Endothelial cell of umbilical vein (primary cell): ENCODE data around the gene SHC4. TPM values are rescaled to one million over a fixed set of nuclear protein-coding genes. Genes with fewer than 3 reads are reported as not detected.

Experiments
- BruUV-seq: library from RNA; stranded (reverse); fragments of 400-500 nt; replicated peaks from 2 replicates; lab custom pipeline; 2021; lab: Mats Ljungman, UMichigan
- CTCF ChIA-PET: fragments of 300-600, 350-600 bp; sonication (Branson Sonifier 250); formaldehyde crosslinking; loops from one replicate; lab custom pipeline; 2021; ENCODE audit warnings: antibody characterized with exemption, inconsistent platforms; lab: Charles Lee
- POLR2A ChIA-PET: fragments of 300-600, 350-600 bp; sonication (Branson Sonifier 250); formaldehyde crosslinking; loops from one replicate; lab custom pipeline; 2021; ENCODE audit warnings: antibody characterized with exemption, inconsistent platforms; lab: Charles Lee
- DNase-seq: peaks from one replicate; pipeline ENCODE4 v3.0.0-alpha.2; 2011; ENCODE audit warnings: low read depth, low spot score
- FAIRE-seq: peaks from 2 replicates; lab custom pipeline; 2011; peaks lifted over from hg19 to GRCh38; lab: Jason Lieb, UNC
- H2AFZ ChIP-seq: 2 replicates; pipeline ENCODE4 v1.6.0; 2012; ENCODE audit warnings: low read depth, low read length, control low read depth, inconsistent platforms
- H3K27ac ChIP-seq: 2 replicates; pipeline ENCODE4 v1.5.1; 2011; ENCODE audit warnings: low read depth, mild to moderate bottlenecking, control low read depth, low read length, moderate library complexity; ENCODE audit not compliant: insufficient read depth
- H3K27me3 ChIP-seq, 2 experiments: 2 replicates each; pipeline versions ENCODE4 v1.6.0 to v1.6.1; 2011; ENCODE audit warnings: low read length in 2 of 2, mixed read lengths in 1 of 2; ENCODE audit not compliant: control insufficient read depth in 2 of 2, insufficient read depth in 2 of 2
- H3K36me3 ChIP-seq, 2 experiments: 2 replicates in 1 of 2; 3 replicates in 1 of 2; pipeline ENCODE4 v1.5.1; 2011; ENCODE audit warnings: low read length in 2 of 2, mild to moderate bottlenecking in 1 of 2, moderate library complexity in 1 of 2; ENCODE audit not compliant: control insufficient read depth in 2 of 2, insufficient read depth in 2 of 2; ENCODE audit errors: extremely low read depth in 1 of 2
- H3K4me1 ChIP-seq: 3 replicates; pipeline ENCODE4 v1.5.1; 2011; ENCODE audit warnings: mild to moderate bottlenecking, low read length; ENCODE audit not compliant: control insufficient read depth, insufficient read depth; ENCODE audit errors: extremely low read depth
- H3K4me2 ChIP-seq: 2 replicates; pipeline ENCODE4 v1.6.1; 2011; ENCODE audit warnings: low read length, control low read depth, mixed read lengths; ENCODE audit not compliant: insufficient read depth
- H3K4me3 ChIP-seq, 3 experiments: fragments of 200-600 bp in 1 of 3; sonication (generic), shearing (Covaris generic) in 1 of 3; replicated peaks in 1 of 3; 2 replicates each; pipeline ENCODE4 v1.5.1; 2011 to 2016; ENCODE audit warnings: control low read depth in 3 of 3, low read length in 3 of 3, mild to moderate bottlenecking in 2 of 3, inconsistent platforms in 1 of 3, low read depth in 1 of 3, moderate library complexity in 1 of 3; ENCODE audit not compliant: insufficient read depth in 1 of 3
- H3K79me2 ChIP-seq: 2 replicates; pipeline ENCODE4 v1.6.0; 2012; ENCODE audit warnings: low read length, inconsistent platforms; ENCODE audit not compliant: control insufficient read depth, insufficient read depth
- H3K9ac ChIP-seq: replicated peaks from 2 replicates; pipeline ENCODE3; 2011; ENCODE audit warnings: low read length, control low read depth; ENCODE audit not compliant: insufficient read depth; ENCODE audit errors: extremely low read depth
- H3K9me1 ChIP-seq: replicated peaks from 3 replicates; pipeline ENCODE4 v1.6.0; 2011; ENCODE audit warnings: mild to moderate bottlenecking, low read length; ENCODE audit not compliant: control insufficient read depth, insufficient read depth; ENCODE audit errors: extremely low read depth
- H3K9me3 ChIP-seq: replicated peaks from 2 replicates; pipeline ENCODE4 v1.5.1; 2012; ENCODE audit warnings: low read length, inconsistent platforms; ENCODE audit not compliant: control insufficient read depth, insufficient read depth
- H4K20me1 ChIP-seq: replicated peaks from 2 replicates; pipeline ENCODE3; 2011; ENCODE audit warnings: mild to moderate bottlenecking, low read length; ENCODE audit not compliant: control insufficient read depth, insufficient read depth; ENCODE audit errors: extremely low read depth
- CTCF ChIP-seq, 2 donors: IDR thresholded peaks; 1 replicate in 1 of 2; 2 replicates in 1 of 2; pipeline ENCODE4 v1.5.1; 2011; ENCODE audit warnings: low read length in 2 of 2, mild to moderate bottlenecking in 2 of 2, moderate library complexity in 2 of 2, control low read depth in 1 of 2, inconsistent platforms in 1 of 2, low read depth in 1 of 2; ENCODE audit not compliant: insufficient read depth in 1 of 2; ENCODE audit errors: extremely low read depth in 1 of 2
- EZH2 ChIP-seq: IDR thresholded peaks from 2 replicates; pipeline ENCODE4 v1.6.1; 2012; ENCODE audit warnings: borderline replicate concordance, low read depth, mild to moderate bottlenecking, moderate library complexity, low read length, inconsistent platforms; ENCODE audit not compliant: severe bottlenecking
- FOS ChIP-seq: IDR thresholded peaks from 2 replicates; pipeline ENCODE4 v1.6.1; 2011; ENCODE audit warnings: mild to moderate bottlenecking, low read length, moderate library complexity, borderline replicate concordance; ENCODE audit not compliant: insufficient read depth
- GATA2 ChIP-seq: IDR thresholded peaks from 2 replicates; pipeline ENCODE4 v1.7.0; 2011; ENCODE audit warnings: low read depth, mild to moderate bottlenecking, moderate library complexity, mixed read lengths, low read length; ENCODE audit not compliant: insufficient read length, insufficient read depth
- JUN ChIP-seq: IDR thresholded peaks from 2 replicates; pipeline ENCODE4 v1.6.1; 2011; ENCODE audit warnings: borderline replicate concordance, low read depth; ENCODE audit not compliant: insufficient read length, insufficient read depth
- MAX ChIP-seq: IDR thresholded peaks from 2 replicates; pipeline ENCODE4 v1.6.1; 2011; ENCODE audit not compliant: insufficient read depth, insufficient read length
- MYC ChIP-seq: IDR thresholded peaks from one replicate; pipeline ENCODE4 v1.6.1; 2011; ENCODE audit warnings: mild to moderate bottlenecking, low read depth, low read length
- POLR2A ChIP-seq: IDR thresholded peaks from 2 replicates; pipeline ENCODE4 v1.6.1; 2012; ENCODE audit warnings: low read depth, mild to moderate bottlenecking, control low read depth, low read length
- POLR2AphosphoS5 ChIP-seq: IDR thresholded peaks from 2 replicates; pipeline ENCODE4 v1.6.1; 2012; ENCODE audit warnings: low read depth, mild to moderate bottlenecking, control low read depth, low read length, moderate library complexity; ENCODE audit not compliant: insufficient read depth
- dilution Hi-C: fragments of 300-500 bp; cut with MboI; formaldehyde crosslinking; loops from one replicate; pipeline ENCODE4 v1.15.0; 2019; ENCODE audit warnings: low sequenced_read_pairs; ENCODE audit not compliant: extremely low pct_ligation_motif_present
- intact Hi-C: fragments of 100-400 bp; cut with micrococcal nuclease; formaldehyde crosslinking; loops from one replicate; pipeline ENCODE4 v1.10.0; 2022
- polyA plus RNA-seq, 4 experiments: library from polyadenylated mRNA; depleted of rRNA in 3 of 4; stranded (reverse) in 3 of 4; unstranded in 1 of 4; fragments of >200 nt; gene quantifications; 2 replicates each; pipeline versions ENCODE4 v1.2.1 to v1.2.3, GENCODE V29; 2011 to 2012; ENCODE audit warnings: missing spikeins in 1 of 4
- total RNA-seq: library from RNA; stranded (reverse); gene quantifications from 2 replicates; pipeline ENCODE4 v1.2.3, GENCODE V29; 2021

The SHC4 gene
- total and polyA plus RNA-seq, 2 donors (not counting 3 experiments of a cell fraction or from before 2014, with no cell fraction given): 0.20 TPM; not detected in 1

GRCh38 chr15:48782911-48783310, 180.8 kb downstream of the SHC4 start:
- FAIRE-seq (no peak), DNase-seq (no peak)
- TF ChIP-seq MAX (no peak), MYC (no peak), JUN (no peak), GATA2 (no peak), CTCF (IDR thresholded peaks at IDR 0.05; ENCODE audit: extremely low read depth in 1 of 2, insufficient read depth in 1 of 2, low read depth in 1 of 2, low read length in 2 of 2) (no peak), POLR2A (no peak), EZH2 (no peak), FOS (no peak), POLR2AphosphoS5 (no peak)
- intact Hi-C loops: no loop called here
- Histone ChIP-seq H2AFZ (no peak overlapping the region), H3K9me3 (no peaks in the 10 kb centered on the region), H4K20me1 (no peaks in the 10 kb centered on the region), H3K9ac (no peak overlapping the region), H3K4me2 (no peak overlapping the region), H3K27me3 (no peaks in the 10 kb centered on the region), H3K4me1 (no peaks in the 10 kb centered on the region), H3K9me1 (peaks cover 2% of the 10 kb centered on the region), H3K79me2 (no peaks in the 10 kb centered on the region), H3K27ac (no peak overlapping the region), H3K36me3 (peaks cover 0 to 18% of the 10 kb centered on the region in 2 experiments), H3K4me3 (no peak overlapping the region)
- POLR2A ChIA-PET: no interaction called here
- no TSS peak for BruUV-seq
- dilution Hi-C loops: no loop called here
- CTCF ChIA-PET: no interaction called here
